PC-9 (cell line): ENCODE results near the gene PJA1.

Experiments
- CTCF ChIP-seq: fragments of 200-600 bp; sonication (generic); conservative IDR thresholded peaks from 2 replicates; pipeline ENCODE4 v1.6.1; 2017; ENCODE audit warnings: mixed run types, antibody characterized with exemption, mild to moderate bottlenecking, moderate library complexity
- EZH2 ChIP-seq: fragments of 200-600 bp; sonication (generic); IDR thresholded peaks from 2 replicates; pipeline ENCODE4 v1.8.0; 2017; ENCODE audit warnings: antibody characterized with exemption, low read depth

- TF ChIP-seq CTCF (no peak), EZH2 (no peak)
Observed at GRCh38 chrX:69161786-69162349, 3.4 kb downstream of the PJA1 start.
